Measurements from ENCODE around the gene ANO2. TPM values are rescaled to one million over a fixed set of nuclear protein-coding genes. Genes with fewer than 3 reads are reported as not detected.

Gene ANO2
- total RNA-seq, 1 donor from 2014 or later, result 1.5 TPM

DNA sequence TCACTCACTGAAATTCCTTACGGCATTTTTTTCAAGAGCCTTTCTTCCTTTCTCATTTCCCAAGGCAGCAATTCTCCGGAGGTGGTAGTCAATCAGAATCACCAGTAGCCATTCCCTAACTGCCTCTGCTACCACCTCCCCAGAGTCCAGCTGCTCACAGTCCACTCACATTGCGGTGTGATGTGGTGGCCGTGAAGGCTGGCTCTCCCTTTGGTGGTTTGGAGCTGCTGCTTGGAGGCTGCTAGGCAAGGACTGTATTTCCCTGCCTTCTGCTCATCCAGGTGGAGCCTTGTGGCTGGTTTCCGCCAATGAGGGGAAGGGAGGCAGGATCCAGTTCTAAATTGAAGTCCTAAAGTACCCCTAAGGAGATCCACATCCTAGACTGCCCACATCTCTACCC, 222.0 kb downstream of the ANO2 start:
- no peaks in the 10 kb centered on the region for H3K27me3 ChIP-seq (ENCODE audit: control insufficient read depth, insufficient read depth, low read length)
- TF ChIP-seq, protein P1, sequence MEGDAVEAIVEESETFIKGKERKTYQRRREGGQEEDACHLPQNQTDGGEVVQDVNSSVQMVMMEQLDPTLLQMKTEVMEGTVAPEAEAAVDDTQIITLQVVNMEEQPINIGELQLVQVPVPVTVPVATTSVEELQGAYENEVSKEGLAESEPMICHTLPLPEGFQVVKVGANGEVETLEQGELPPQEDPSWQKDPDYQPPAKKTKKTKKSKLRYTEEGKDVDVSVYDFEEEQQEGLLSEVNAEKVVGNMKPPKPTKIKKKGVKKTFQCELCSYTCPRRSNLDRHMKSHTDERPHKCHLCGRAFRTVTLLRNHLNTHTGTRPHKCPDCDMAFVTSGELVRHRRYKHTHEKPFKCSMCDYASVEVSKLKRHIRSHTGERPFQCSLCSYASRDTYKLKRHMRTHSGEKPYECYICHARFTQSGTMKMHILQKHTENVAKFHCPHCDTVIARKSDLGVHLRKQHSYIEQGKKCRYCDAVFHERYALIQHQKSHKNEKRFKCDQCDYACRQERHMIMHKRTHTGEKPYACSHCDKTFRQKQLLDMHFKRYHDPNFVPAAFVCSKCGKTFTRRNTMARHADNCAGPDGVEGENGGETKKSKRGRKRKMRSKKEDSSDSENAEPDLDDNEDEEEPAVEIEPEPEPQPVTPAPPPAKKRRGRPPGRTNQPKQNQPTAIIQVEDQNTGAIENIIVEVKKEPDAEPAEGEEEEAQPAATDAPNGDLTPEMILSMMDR (IDR thresholded peaks at IDR 0.05; ENCODE audit: insufficient read depth, low read length, poor library complexity, severe bottlenecking), result no peak
- H3K36me3 ChIP-seq (ENCODE audit: control insufficient read depth, insufficient read depth, low read length), result no peaks in the 10 kb centered on the region

DNA sequence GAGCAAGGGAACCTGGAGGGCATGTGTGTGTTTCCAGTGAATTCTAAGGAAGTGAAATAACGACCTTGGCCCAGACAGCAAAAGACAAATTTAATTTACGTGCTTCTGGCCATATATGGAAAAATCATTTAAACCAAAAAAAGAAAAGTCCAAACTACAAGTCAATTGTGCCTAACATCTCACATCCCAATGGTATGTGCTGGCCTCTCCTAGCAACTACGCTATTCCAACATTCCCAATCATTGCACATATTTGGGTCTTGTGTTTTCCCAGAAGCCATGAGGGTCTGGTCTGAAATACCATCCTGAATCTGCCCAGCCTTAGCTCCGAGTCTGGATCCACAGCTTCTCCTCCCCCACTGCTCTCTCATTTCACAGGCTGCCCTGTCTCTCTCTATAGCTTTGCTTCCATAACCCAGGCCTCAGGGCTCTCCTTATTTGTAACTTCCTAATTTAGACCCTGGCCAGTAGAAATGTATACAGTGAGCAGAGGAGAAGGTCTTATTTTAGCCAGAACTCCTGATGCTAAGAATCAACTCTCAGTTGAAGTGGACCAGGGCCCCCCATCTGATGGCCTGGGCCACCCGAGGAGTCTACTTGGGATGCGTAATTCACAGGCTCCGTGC, 224.6 kb downstream of the ANO2 start:
- H3K36me3 ChIP-seq (ENCODE audit: control insufficient read depth, insufficient read depth, low read length), result no peaks in the 10 kb centered on the region
- TF ChIP-seq, protein P1 (IDR thresholded peaks at IDR 0.05; ENCODE audit: insufficient read depth, low read length, poor library complexity, severe bottlenecking), result no peak
- no peak for DNase-seq (ENCODE audit: low read depth)
- no peaks in the 10 kb centered on the region for H3K27me3 ChIP-seq (ENCODE audit: control insufficient read depth, insufficient read depth, low read length)
- no peak overlapping the region for H3K4me3 ChIP-seq (ENCODE audit: low read depth, low read length)

More for the DNA sequence above, 222.0 kb downstream of the ANO2 start:
- H3K4me3 ChIP-seq (ENCODE audit: low read depth, low read length), result no peak overlapping the region
- DNase-seq (ENCODE audit: low read depth), result no peak

DNA sequence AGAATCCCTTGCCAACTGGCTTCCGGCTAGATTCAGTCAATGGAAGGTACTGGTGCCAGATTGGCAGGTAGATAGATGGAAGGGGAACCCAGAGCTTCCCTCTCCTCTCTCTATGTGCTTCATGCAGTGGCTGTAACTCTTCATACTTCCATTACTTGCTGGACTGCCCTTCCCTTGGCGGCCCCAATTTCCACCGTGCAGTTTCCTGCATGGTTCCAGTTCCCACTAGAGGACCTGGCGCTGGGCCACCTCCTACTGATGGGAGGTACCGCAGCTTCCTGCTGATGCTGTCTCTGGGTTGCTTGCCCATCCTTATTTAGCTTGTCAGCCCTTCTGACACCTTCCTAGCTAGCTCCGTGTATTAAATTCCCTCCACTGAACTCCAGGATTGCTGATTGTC, 226.4 kb downstream of the ANO2 start:
- TF ChIP-seq, protein P1 (IDR thresholded peaks at IDR 0.05; ENCODE audit: insufficient read depth, low read length, poor library complexity, severe bottlenecking), result no peak
- DNase-seq (ENCODE audit: low read depth), result no peak
- no peaks in the 10 kb centered on the region for H3K27me3 ChIP-seq (ENCODE audit: control insufficient read depth, insufficient read depth, low read length)
- no peak overlapping the region for H3K4me3 ChIP-seq (ENCODE audit: low read depth, low read length)
- H3K36me3 ChIP-seq (ENCODE audit: control insufficient read depth, insufficient read depth, low read length), result no peaks in the 10 kb centered on the region

DNA sequence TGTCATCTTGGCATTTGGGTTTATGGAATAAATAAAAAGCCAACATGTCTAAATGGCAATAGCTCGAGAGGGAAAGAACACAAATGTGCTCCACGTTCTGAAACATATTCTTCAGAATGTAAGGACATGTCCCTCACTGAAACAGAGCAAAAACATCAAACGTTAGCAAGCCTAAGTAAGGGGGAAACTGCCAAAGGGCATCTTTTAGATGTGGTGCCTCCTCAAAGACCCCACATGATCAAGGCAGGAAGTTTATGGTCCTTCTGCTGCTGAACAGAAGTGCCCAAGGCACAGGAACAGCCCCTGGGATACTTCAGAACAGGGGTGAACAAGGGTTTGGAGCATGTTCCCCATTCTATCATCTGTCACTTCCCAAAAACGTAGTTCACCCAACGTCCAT, 227.0 kb downstream of the ANO2 start:
- Histone ChIP-seq H3K4me3 (ENCODE audit: low read depth, low read length) (no peak overlapping the region), H3K27me3 (ENCODE audit: control insufficient read depth, insufficient read depth, low read length) (no peaks in the 10 kb centered on the region), H3K36me3 (ENCODE audit: control insufficient read depth, insufficient read depth, low read length) (no peaks in the 10 kb centered on the region)
- TF ChIP-seq, protein P1 (IDR thresholded peaks at IDR 0.05; ENCODE audit: insufficient read depth, low read length, poor library complexity, severe bottlenecking), result no peak
- DNase-seq (ENCODE audit: low read depth), result no peak

DNA sequence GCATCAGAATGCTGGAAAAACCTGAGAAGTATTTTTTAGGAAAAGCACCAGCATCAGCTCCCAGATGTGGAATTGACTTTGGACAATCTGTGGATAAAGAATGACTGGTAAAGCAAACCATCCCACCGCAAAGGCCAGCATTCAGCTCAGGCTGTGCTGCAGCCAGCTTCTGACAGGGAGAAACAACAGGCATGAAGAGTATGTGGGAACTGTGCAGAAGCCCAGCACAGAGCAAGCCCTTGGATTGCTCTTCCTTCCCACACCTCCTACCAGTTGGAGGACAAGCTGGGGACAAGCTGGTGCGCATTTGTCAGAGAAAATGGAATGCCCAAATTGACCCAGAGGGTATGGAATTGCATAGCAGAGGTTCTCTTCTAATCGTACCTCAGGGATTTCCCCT, 228.1 kb downstream of the ANO2 start:
- TF ChIP-seq, protein P1 (IDR thresholded peaks at IDR 0.05; ENCODE audit: insufficient read depth, low read length, poor library complexity, severe bottlenecking), result no peak
- Histone ChIP-seq H3K27me3 (ENCODE audit: control insufficient read depth, insufficient read depth, low read length) (no peaks in the 10 kb centered on the region), H3K36me3 (ENCODE audit: control insufficient read depth, insufficient read depth, low read length) (no peaks in the 10 kb centered on the region), H3K4me3 (ENCODE audit: low read depth, low read length) (no peak overlapping the region)
- DNase-seq (ENCODE audit: low read depth), result no peak

DNA sequence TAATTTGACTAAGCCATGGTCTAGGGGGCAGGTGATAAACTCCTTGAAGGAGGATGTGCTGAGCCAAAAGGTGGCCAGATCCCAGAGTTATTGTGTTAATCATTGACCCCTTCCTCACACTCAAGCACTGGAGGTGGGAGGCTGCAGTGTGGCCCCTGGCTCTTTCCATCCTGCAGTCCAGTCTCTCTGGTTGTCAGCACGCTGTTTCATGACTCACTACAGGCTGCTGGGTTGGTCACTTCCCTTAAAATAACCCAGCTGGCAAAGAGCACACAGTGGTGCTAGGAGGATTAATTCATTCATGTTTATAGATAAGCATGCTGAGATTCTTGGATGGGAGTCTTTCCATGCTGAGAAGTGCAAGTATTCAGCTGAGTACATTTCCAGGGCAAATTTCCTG, 228.9 kb downstream of the ANO2 start:
- peak; percentile 52 for DNase-seq (ENCODE audit: low read depth)
- TF ChIP-seq, protein P1 (IDR thresholded peaks at IDR 0.05; ENCODE audit: insufficient read depth, low read length, poor library complexity, severe bottlenecking), result no peak
- Histone ChIP-seq H3K4me3 (ENCODE audit: low read depth, low read length) (no peak overlapping the region), H3K36me3 (ENCODE audit: control insufficient read depth, insufficient read depth, low read length) (no peaks in the 10 kb centered on the region), H3K27me3 (ENCODE audit: control insufficient read depth, insufficient read depth, low read length) (no peaks in the 10 kb centered on the region)
